Left ventricle myocardium inferior (tissue), 1 donor: ENCODE results near the gene FLACC1. TPM values are rescaled to one million over a fixed set of nuclear protein-coding genes. Genes with fewer than 3 reads are reported as not detected.

Experiments used
- DNase-seq: peaks from one replicate; pipeline ENCODE4 v3.0.0-alpha.2; 2020
- H3K27ac ChIP-seq: fragments of 200-600 bp; replicated peaks from 2 replicates; pipeline ENCODE4 v1.8.0; 2021
- H3K27me3 ChIP-seq: fragments of 200-600 bp; 2 replicates; pipeline ENCODE4 v1.8.0; 2021; ENCODE audit warnings: low read depth
- H3K36me3 ChIP-seq: fragments of 200-600 bp; 2 replicates; pipeline ENCODE4 v1.8.0; 2021
- H3K4me1 ChIP-seq: fragments of 200-600 bp; 2 replicates; pipeline ENCODE4 v1.8.0; 2021
- H3K4me3 ChIP-seq: fragments of 200-600 bp; 2 replicates; pipeline ENCODE4 v1.8.0; 2021; ENCODE audit warnings: mild to moderate bottlenecking, moderate library complexity
- H3K9me3 ChIP-seq: fragments of 200-600 bp; replicated peaks from 2 replicates; pipeline ENCODE4 v1.8.0; 2021
- intact Hi-C: fragments of 100-400 bp; cut with micrococcal nuclease; formaldehyde crosslinking; loops from one replicate; pipeline ENCODE4 v1.11.0; 2022
- total RNA-seq: library from RNA; stranded (reverse); fragmentation: NEBNext Ultra II Directional; extraction: Animal tissue kit (Norgen Biotek cat#: 25700); gene quantifications from one replicate; pipeline ENCODE4 v1.2.1, GENCODE V29; 2021
- TF ChIP-seq, protein P1 (sequence below): fragments of 200-600 bp; IDR thresholded peaks from 2 replicates; pipeline ENCODE4 v1.8.0; 2021; ENCODE audit warnings: antibody characterized with exemption, mild to moderate bottlenecking, borderline replicate concordance
- donor health status: DM: no; HTN: yes; CAD: no; lungs with severe emphysema.

The FLACC1 gene
- total RNA-seq, 1 donor from 2014 or later: 11.8 TPM

DNA sequence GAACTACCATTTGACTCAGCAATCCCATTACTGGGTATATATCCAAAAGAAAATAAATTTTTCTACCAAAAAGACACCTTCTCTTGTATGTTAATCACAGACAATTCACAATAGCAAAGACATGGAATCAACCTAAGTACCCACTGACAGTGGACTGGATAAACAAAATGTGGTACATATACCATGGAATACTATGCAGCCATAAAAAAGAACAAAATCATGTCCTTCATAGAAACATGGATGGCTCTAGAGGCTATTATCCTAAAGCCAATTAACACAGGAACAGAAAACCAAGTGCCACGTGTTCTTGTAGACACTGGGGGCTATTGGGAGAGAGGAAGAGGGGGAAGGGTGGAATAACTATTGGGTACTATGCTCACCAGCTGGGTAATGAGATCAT is 27.7 kb downstream of the FLACC1 start:
- H3K27ac ChIP-seq: no peak overlapping the region
- intact Hi-C loops: loop anchor here (10.0 kb wide), 1 partner anchor 215 kb away; no protein-coding TSS in a partner anchor
- TF ChIP-seq, protein P1, sequence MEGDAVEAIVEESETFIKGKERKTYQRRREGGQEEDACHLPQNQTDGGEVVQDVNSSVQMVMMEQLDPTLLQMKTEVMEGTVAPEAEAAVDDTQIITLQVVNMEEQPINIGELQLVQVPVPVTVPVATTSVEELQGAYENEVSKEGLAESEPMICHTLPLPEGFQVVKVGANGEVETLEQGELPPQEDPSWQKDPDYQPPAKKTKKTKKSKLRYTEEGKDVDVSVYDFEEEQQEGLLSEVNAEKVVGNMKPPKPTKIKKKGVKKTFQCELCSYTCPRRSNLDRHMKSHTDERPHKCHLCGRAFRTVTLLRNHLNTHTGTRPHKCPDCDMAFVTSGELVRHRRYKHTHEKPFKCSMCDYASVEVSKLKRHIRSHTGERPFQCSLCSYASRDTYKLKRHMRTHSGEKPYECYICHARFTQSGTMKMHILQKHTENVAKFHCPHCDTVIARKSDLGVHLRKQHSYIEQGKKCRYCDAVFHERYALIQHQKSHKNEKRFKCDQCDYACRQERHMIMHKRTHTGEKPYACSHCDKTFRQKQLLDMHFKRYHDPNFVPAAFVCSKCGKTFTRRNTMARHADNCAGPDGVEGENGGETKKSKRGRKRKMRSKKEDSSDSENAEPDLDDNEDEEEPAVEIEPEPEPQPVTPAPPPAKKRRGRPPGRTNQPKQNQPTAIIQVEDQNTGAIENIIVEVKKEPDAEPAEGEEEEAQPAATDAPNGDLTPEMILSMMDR: no peak

DNA sequence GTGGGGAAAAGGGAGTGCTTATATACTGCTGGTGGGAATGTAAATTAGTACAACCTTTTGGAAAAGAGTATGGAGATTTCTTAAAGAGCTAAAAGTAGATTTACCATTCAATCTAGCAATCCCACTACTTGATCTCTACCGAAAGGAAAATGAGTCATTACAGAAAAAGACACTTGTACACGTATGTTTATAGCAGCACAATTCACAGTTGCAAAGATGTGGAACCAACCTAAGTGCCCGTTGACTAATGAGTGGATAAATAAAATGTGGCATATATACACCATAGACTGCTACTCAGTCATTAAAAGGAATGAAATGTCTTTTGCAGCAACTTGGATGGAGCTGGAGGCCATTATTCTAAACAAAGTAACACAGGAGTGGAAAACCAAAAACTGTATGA is 29.5 kb downstream of the FLACC1 start:
- TF ChIP-seq, protein P1: no peak
- Histone ChIP-seq H3K36me3 (peaks cover 26% of the 10 kb centered on the region), H3K9me3 (peaks cover 58% of the 10 kb centered on the region), H3K27me3 (no peaks in the 10 kb centered on the region), H3K4me3 (no peak overlapping the region), H3K4me1 (no peaks in the 10 kb centered on the region), H3K27ac (no peak overlapping the region)
- intact Hi-C loops: loop anchor here (10.0 kb wide), 1 partner anchor 217 kb away; no protein-coding TSS in a partner anchor
- DNase-seq: no peak

More for the DNA sequence above, 27.7 kb downstream of the FLACC1 start:
- DNase-seq: no peak
- no peaks in the 10 kb centered on the region for H3K27me3 ChIP-seq
- H3K4me1 ChIP-seq: no peaks in the 10 kb centered on the region
- H3K36me3 ChIP-seq: peaks cover 17% of the 10 kb centered on the region
- H3K9me3 ChIP-seq: peaks cover 46% of the 10 kb centered on the region
- no peak overlapping the region for H3K4me3 ChIP-seq

DNA sequence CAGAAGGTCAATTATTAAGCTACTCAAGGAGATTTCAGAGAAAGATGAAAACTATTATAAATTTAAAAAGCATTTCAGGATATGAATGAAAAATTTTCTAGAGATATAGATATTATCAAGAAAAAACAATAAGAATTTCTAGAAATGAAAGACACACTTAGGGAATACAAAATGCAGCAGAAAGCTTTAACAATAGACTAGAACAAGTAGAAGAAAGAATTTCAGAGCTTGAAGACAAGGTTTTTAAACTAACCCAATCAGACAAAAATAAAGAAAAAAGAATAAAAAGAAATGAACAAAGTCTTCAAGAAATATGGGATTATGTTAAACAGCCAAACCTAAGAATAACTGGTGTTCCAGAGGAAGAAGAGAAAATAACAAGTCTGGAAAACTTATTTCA is 34.4 kb downstream of the FLACC1 start:
- no peak for DNase-seq
- Histone ChIP-seq H3K27ac (no peak overlapping the region), H3K27me3 (no peaks in the 10 kb centered on the region), H3K9me3 (peaks cover 69% of the 10 kb centered on the region), H3K4me3 (no peak overlapping the region), H3K36me3 (peaks cover 33% of the 10 kb centered on the region), H3K4me1 (no peaks in the 10 kb centered on the region)
- TF ChIP-seq, protein P1: no peak
- intact Hi-C loops: loop anchor here (10.0 kb wide), 1 partner anchor 222 kb away; no protein-coding TSS in a partner anchor

DNA sequence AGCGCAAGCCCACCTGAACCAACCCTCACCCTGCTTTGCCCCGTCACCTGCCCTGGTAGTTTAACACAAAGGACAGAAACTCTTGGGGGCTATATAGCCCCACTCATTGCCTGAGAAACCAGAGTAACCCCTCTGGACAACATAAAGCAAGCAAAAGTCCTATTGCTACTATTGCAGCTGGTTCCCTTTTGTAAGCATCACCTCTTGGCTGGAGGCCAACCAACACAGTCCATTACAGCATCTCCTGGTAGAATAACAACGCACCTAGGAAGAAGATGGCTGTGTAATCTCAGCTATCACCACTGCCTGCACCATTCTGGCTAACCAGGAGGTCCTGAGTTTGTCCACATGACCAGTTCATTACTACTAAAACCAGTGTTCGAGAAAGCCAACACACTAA is 36.4 kb downstream of the FLACC1 start:
- Histone ChIP-seq H3K9me3 (peaks cover 49% of the 10 kb centered on the region), H3K4me1 (no peaks in the 10 kb centered on the region), H3K36me3 (peaks cover 33% of the 10 kb centered on the region), H3K27me3 (no peaks in the 10 kb centered on the region), H3K27ac (no peak overlapping the region), H3K4me3 (no peak overlapping the region)
- DNase-seq: no peak
- intact Hi-C loops: loop anchor here (10.0 kb wide), 1 partner anchor 224 kb away; no protein-coding TSS in a partner anchor
- TF ChIP-seq, protein P1: no peak

DNA sequence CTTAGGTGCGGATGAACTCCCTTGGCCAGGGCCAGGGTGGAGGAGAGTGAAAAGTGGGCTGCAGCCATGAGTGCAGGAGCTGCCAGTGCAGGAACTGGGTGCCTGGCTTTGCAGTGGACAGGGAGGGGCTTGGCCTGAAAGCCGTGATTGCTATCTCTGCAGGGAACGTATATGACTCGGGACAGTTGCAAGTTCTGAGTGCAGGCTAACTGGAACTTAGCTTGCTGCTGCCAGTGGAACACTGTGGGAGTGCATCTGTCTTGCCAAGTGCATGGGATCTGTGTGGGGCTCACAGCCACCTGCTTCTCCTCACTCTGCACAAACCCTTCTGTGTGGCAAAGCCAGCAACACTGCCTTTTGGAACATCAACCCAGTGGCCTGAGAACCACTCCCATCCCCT is 36.9 kb downstream of the FLACC1 start:
- no peak overlapping the region for H3K27ac ChIP-seq
- no peak for DNase-seq
- peaks cover 33% of the 10 kb centered on the region for H3K36me3 ChIP-seq
- no peak overlapping the region for H3K4me3 ChIP-seq
- H3K27me3 ChIP-seq: no peaks in the 10 kb centered on the region
- intact Hi-C loops: loop anchor here (10.0 kb wide), 1 partner anchor 225 kb away; no protein-coding TSS in a partner anchor
- TF ChIP-seq, protein P1: no peak
- H3K4me1 ChIP-seq: no peaks in the 10 kb centered on the region
- peaks cover 44% of the 10 kb centered on the region for H3K9me3 ChIP-seq
